NCI-H1105 (cell line): Measurements from ENCODE around the gene VANGL1.

Source experiments
- DNase-seq: peaks from one replicate; lab custom pipeline; 2025; lab: John Stamatoyannopoulos, UW

Gene VANGL1

GRCh38 chr1:115644109-115644508 is 2.3 kb downstream of the VANGL1 start:
- DNase-seq = no peak

GRCh38 chr1:115647047-115647446 is 5.3 kb downstream of the VANGL1 start:
- no peak for DNase-seq

- DNase-seq = no peak
Measured at GRCh38 chr1:115647507-115647906, 5.7 kb downstream of the VANGL1 start.

- DNase-seq = no peak
Measured at GRCh38 chr1:115647919-115648650, 6.3 kb downstream of the VANGL1 start.

GRCh38 chr1:115648717-115649691 is 7.2 kb downstream of the VANGL1 start:
- DNase-seq = no peak

- DNase-seq = no peak
Measured at GRCh38 chr1:115649964-115650363, 8.2 kb downstream of the VANGL1 start.

- no peak for DNase-seq
Measured at GRCh38 chr1:115650961-115651360, 9.2 kb downstream of the VANGL1 start.

GRCh38 chr1:115651391-115651790 is 9.6 kb downstream of the VANGL1 start:
- no peak for DNase-seq

- no peak for DNase-seq
Measured at GRCh38 chr1:115652236-115652788, 10.5 kb downstream of the VANGL1 start.

- DNase-seq = no peak
Measured at GRCh38 chr1:115654125-115654524, 12.4 kb downstream of the VANGL1 start.

GRCh38 chr1:115654663-115655305 is 13.0 kb downstream of the VANGL1 start:
- DNase-seq = no peak

- DNase-seq = no peak
Measured at GRCh38 chr1:115655306-115655663, 13.5 kb downstream of the VANGL1 start.

GRCh38 chr1:115655916-115656315 is 14.1 kb downstream of the VANGL1 start:
- DNase-seq = no peak

GRCh38 chr1:115656461-115657077 is 14.8 kb downstream of the VANGL1 start:
- DNase-seq = no peak

GRCh38 chr1:115658646-115659045 is 16.9 kb downstream of the VANGL1 start:
- no peak for DNase-seq

GRCh38 chr1:115660151-115660550 is 18.4 kb downstream of the VANGL1 start:
- DNase-seq = no peak

GRCh38 chr1:115661157-115661556 is 19.4 kb downstream of the VANGL1 start:
- DNase-seq = no peak

- peak; percentile 90 for DNase-seq
Measured at GRCh38 chr1:115665319-115666096, 23.7 kb downstream of the VANGL1 start.

GRCh38 chr1:115666206-115666605 is 24.4 kb downstream of the VANGL1 start:
- no peak for DNase-seq

- no peak for DNase-seq
Measured at GRCh38 chr1:115666702-115667101, 24.9 kb downstream of the VANGL1 start.

GRCh38 chr1:115668579-115668978 is 26.8 kb downstream of the VANGL1 start:
- DNase-seq = no peak
